GM19351 (cell line): ENCODE measurements around the gene PRKAA1.
"Not testable (repeated sequence)": the region's sequence is repeated elsewhere in the genome, so short reads cannot be mapped to it uniquely, and the experiment has no call there.

Experiments
- ATAC-seq: cut with Tn5 transposase; IDR thresholded peaks from one replicate; pipeline ENCODE4 v1.9.1; 2021; ENCODE audit warnings: mild to moderate bottlenecking, moderate library complexity; ENCODE audit not compliant: unreplicated experiment

PRKAA1 gene

DNA sequence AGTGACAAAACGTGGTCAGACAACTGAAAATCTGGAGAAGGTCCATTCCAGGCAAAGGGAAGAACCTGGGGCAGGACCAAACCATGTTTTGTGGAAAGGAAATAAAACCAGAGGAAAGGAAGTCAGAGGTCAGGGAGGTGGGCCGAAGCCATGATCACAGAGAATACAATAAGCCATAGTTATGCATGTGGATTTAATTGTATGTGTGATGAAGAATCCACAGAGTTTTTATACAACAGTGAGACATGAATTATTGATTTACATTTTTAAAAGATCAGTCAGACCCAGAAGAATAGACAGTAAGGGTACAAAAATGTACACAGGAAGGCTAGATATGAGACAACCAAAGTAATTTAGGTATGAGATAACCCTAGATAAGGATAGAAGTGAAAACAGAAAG lies 63.2 kb downstream of the PRKAA1 start:
- no peak for ATAC-seq

DNA sequence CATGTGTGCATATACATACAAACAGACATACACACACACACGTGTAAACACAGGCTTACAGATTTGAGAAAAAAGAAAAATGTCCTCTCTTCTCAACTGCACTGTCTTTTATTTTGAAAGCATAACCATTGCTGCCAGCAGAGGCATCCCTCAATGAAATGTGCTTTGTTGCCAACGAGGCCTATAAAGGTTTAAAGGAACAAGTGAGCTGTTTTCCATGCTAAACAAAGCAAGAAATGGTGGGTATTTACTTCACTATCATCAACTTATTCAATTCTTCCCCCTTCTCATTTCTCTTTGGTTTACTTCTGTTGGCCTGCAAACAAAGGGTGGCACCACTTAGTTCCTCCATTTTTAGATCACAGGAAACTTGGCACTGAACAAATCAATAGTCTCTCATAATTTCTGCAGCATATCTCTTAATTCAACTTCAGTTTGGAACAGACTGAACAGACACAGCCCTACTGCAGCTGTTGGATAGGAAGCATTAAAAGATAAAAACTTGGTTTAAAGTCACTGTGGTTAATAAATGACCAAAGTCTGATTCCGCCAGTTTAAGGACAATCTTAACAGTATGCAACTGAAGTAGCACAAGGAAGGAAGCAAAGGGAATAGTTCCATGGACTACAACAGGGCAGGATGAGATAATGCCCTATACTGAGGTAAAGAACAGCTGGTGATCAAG lies 64.2 kb downstream of the PRKAA1 start:
- ATAC-seq = no peak

DNA sequence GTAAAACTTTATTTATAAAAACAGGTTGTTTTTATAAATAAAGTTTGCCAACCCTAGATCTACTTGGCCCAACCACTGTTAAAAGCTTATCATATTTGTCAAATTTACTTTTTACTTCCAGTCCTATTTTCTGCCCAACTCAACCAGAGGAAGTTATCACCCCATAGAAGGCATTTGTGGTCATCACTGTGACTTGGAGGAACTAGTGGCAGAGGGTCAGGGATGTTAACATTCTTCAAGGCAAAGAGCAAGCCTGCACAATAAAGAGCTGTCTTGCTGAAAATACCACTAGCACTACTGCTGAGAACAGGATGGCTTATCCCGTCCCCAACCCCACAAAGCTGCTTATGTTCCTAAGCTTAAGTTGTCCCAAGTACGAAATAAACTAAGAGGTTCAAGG lies 64.7 kb downstream of the PRKAA1 start:
- ATAC-seq = no peak

DNA sequence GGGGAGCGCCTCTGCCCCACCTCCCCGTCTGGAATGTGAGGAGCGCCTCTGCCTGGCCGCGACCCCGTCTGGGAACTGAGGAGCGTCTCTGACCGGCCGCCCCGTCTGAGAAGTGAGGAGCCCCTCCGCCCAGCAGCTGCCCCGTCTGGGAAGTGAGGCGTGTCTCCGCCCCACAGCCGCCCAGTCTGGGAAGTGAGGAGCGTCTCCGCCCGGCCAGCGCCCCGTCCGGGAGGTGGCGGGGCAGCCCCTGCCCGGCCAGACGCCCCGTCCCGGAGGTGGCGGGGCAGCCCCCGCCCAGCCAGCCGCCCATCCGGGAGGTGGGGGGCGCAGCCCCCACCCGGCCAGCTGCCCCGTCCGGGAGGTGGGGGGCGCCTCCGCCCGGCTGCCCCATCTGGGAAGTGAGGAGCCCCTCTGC lies 75.7 kb downstream of the PRKAA1 start:
- ATAC-seq = not testable (repeated sequence)

DNA sequence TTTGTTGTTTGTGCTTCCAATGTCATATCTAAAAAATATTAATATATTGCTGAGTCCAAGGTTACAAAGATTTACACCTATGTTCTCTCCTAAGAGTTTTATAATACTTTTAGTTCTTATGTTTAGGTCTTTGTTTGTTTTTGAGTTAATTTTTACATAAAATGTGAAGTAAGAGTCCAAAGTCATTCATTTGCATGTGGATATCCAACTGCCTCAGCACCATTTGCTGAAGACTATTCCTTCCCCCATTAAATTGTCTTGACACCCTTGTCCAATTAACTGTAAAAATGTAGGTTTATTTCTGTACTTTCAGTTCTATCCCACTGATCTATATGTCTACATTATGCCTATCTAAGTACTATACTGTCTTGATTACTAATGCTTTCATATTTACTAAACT lies 78.1 kb downstream of the PRKAA1 start:
- ATAC-seq = no peak

DNA sequence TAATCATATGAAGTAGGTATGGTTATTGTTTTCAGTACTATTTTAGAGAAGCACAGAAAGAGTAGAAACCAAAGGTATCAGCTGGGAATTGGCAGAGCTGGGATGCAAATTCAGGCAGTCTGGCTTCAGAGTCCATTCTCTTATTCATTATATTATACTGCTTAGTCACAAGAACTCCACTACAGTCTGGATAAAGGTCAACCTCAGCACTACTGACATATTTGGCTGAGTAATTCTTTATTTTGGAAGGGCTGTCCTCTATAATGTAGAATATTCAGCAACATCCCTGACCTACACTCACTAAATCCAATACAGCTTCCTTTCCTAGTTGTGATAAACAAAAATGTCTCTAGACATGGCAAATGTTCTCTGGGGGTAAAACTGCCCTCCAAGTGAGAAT lies 80.9 kb downstream of the PRKAA1 start:
- ATAC-seq = no peak

DNA sequence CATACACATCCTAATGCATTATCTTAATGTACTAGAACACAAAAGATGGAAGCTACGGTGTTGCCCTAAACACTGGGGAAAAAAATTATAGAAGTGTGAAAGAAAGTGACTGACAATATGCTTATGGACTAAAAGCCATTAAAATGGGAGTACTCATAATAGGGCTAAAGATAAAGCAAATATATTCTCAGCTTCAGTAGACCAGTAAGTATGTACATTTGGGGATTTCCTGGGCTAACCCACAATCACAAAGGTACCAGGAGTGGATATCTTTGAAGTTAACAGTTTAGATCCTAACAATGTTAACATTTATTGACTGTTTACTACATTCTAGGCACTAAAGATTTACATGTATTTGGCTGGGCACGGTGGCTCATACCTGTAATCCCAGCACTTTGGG lies 81.6 kb downstream of the PRKAA1 start:
- ATAC-seq = no peak

DNA sequence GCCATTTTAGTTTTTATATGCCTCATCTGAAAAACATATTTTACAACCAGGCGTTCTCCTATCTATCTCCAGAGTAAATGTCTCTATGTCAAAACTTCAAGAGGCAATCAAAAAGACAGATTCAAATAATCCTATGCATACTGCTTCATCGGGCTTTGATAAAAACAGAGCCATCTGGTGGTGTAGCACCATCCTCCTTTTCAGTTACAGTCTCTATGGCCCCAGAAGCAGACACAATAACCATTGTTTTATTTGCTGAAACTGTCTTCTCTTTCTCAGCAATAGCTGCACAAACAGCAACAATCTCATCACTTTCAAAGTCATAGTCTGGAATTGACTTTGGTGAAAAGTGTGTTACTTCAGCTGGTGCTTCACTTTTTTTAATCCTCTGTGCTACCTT lies 82.2 kb downstream of the PRKAA1 start:
- no peak for ATAC-seq

DNA sequence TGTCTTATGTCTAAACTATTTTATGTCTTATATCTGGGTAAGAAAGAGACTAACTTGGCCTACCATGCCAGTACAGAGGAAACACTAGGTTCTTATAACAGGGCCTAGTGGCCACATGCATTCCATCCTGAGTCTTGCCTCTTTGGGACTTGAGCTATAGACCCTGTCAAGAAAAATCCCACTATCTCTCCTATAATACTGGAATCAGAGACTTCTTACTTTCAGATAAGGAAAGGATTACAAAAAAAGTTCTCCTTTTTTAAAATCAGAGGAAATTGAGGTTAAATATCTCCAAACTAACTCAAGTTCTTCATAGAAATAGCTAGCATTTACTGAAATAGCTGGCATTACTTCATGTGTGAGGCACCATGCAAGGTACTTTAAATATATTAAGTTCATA lies 84.2 kb downstream of the PRKAA1 start:
- no peak for ATAC-seq

DNA sequence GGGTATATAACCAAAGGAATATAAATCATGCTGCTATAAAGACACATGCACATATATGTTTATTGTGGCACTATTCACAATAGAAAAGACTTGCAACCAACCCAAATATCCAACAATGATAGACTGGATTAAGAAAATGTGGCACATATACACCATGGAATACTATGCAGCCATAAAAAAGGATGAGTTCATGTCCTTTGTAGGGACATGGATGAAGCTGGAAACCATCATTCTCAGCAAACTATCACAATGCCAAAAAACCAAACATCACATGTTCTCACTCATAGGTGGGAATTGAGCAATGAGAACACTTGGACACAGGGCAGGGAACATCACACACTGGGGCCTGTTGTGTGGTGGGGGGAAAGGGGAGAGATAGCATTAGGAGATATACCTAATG lies 87.6 kb downstream of the PRKAA1 start:
- not testable (repeated sequence) for ATAC-seq
